PC-3 (cell line): Measurements from ENCODE around the gene PRR5L. TPM values are rescaled to one million over a fixed set of nuclear protein-coding genes. Genes with fewer than 3 reads are reported as not detected.

Experiments used
- ATAC-seq: fragments of 200-7000 bp; cut with Tn5 transposase; 2 replicates; pipeline ENCODE4 v1.9.1; 2020; ENCODE audit warnings: mild to moderate bottlenecking, moderate library complexity
- BruUV-seq: library from RNA; stranded (reverse); fragments of 400-500 nt; replicated peaks from 2 replicates; lab custom pipeline; 2021; lab: Mats Ljungman, UMichigan
- CTCF ChIA-PET: fragments of 300-600 bp; sonication (Branson Sonifier 250); formaldehyde crosslinking; loops from one replicate; lab custom pipeline; 2022; ENCODE audit warnings: antibody characterized with exemption; lab: Charles Lee
- POLR2A ChIA-PET: fragments of 300-600 bp; sonication (Branson Sonifier 250); formaldehyde crosslinking; loops from one replicate; lab custom pipeline; 2022; ENCODE audit warnings: antibody characterized with exemption; ENCODE audit not compliant: unreplicated experiment; lab: Charles Lee
- DNase-seq: peaks from one replicate; pipeline ENCODE4 v3.0.0-alpha.2; 2015
- H2AFZ ChIP-seq: fragments of 300-600 bp; sonication (generic); 2 replicates; pipeline ENCODE4 v1.6.0; 2016; ENCODE audit warnings: antibody characterized with exemption, low read length
- H3F3A ChIP-seq: fragments of 300-600 bp; sonication (generic); one replicate; pipeline ENCODE4 v1.6.0; 2017; ENCODE audit warnings: antibody characterized with exemption, low read length, control low read depth, mild to moderate bottlenecking; ENCODE audit not compliant: unreplicated experiment
- H3K27ac ChIP-seq: fragments of 300-600 bp; sonication (generic); 2 replicates; pipeline ENCODE4 v1.5.1; 2016; ENCODE audit warnings: mild to moderate bottlenecking, low read length
- H3K27me3 ChIP-seq: fragments of 300-600 bp; sonication (generic); 2 replicates; pipeline ENCODE4 v1.6.1; 2016; ENCODE audit warnings: low read length, mixed read lengths
- H3K36me3 ChIP-seq: fragments of 300-600 bp; sonication (generic); 2 replicates; pipeline ENCODE4 v1.6.1; 2016; ENCODE audit warnings: low read depth, mixed run types, low read length, mixed read lengths
- H3K4me1 ChIP-seq: fragments of 300-600 bp; sonication (generic); 2 replicates; pipeline ENCODE4 v1.5.1; 2016; ENCODE audit warnings: low read length; ENCODE audit not compliant: insufficient read depth
- H3K4me2 ChIP-seq: fragments of 300-600 bp; sonication (generic); 2 replicates; pipeline ENCODE4 v1.6.0; 2016; ENCODE audit warnings: low read length
- H3K4me3 ChIP-seq: fragments of 300-600 bp; sonication (generic); 2 replicates; pipeline ENCODE4 v1.5.1; 2016; ENCODE audit warnings: mild to moderate bottlenecking, low read length, mixed read lengths
- H3K79me2 ChIP-seq: fragments of 300-600 bp; sonication (generic); 2 replicates; pipeline ENCODE4 v1.6.1; 2017; ENCODE audit warnings: low read length, mixed read lengths
- H3K9ac ChIP-seq: fragments of 300-600 bp; sonication (generic); 2 replicates; pipeline ENCODE4 v1.6.0; 2016; ENCODE audit warnings: mild to moderate bottlenecking, low read length
- H3K9me2 ChIP-seq: fragments of 300-600 bp; sonication (generic); replicated peaks from 2 replicates; pipeline ENCODE4 v1.6.1; 2016; ENCODE audit warnings: mixed run types, low read length, mixed read lengths
- H3K9me3 ChIP-seq: fragments of 300-600 bp; sonication (generic); 2 replicates; pipeline ENCODE4 v1.6.1; 2016; ENCODE audit warnings: low read length, mixed read lengths
- H4K20me1 ChIP-seq: fragments of 300-600 bp; sonication (generic); 2 replicates; pipeline ENCODE4 v1.6.1; 2016; ENCODE audit warnings: low read length, mixed read lengths
- CTCF ChIP-seq: fragments of 300-600 bp; sonication (generic); conservative IDR thresholded peaks from 2 replicates; pipeline ENCODE4 v1.5.1; 2017; ENCODE audit warnings: antibody characterized with exemption, low read depth, mild to moderate bottlenecking, low read length
- EZH2 ChIP-seq: fragments of 300-600 bp; sonication (generic); IDR thresholded peaks from one replicate; pipeline ENCODE4 v1.6.1; 2017; ENCODE audit warnings: antibody characterized with exemption, mild to moderate bottlenecking, low read length; ENCODE audit not compliant: unreplicated experiment
- EZH2phosphoT487 ChIP-seq: fragments of 300-600 bp; sonication (generic); IDR thresholded peaks from 2 replicates; pipeline ENCODE4 v1.6.1; 2018; ENCODE audit warnings: mild to moderate bottlenecking, antibody characterized with exemption, low read length, borderline replicate concordance
- intact Hi-C: fragments of 100-400 bp; cut with micrococcal nuclease; formaldehyde crosslinking; loops from 2 replicates; pipeline ENCODE4 v1.9.0; 2023
- total RNA-seq: library from RNA; depleted of rRNA; stranded (reverse); fragments of >200 nt; gene quantifications from 2 replicates; pipeline ENCODE4 v1.2.3, GENCODE V29; 2014

Gene PRR5L
- total RNA-seq, 1 experiment from 2014 or later, result 4.7 TPM

- H3K9me3 ChIP-seq, result no peaks in the 10 kb centered on the region
- H3K4me3 ChIP-seq, result no peak overlapping the region
- no peaks in the 10 kb centered on the region for H3K79me2 ChIP-seq
- CTCF ChIA-PET, result no interaction called here
- no peak overlapping the region for H3K9ac ChIP-seq
- H3F3A ChIP-seq, result no peaks in the 10 kb centered on the region
- no TSS peak for BruUV-seq
- ATAC-seq (no peak), DNase-seq (no peak)
- no peak overlapping the region for H3K4me2 ChIP-seq
- intact Hi-C loops, result no loop called here
- no peak overlapping the region for H3K27ac ChIP-seq
- H3K27me3 ChIP-seq, result 0 out of 2 replicates have a peak, but pooled peaks cover 13% of the 10 kb centered on the region
- TF ChIP-seq CTCF, result no peak
- TF ChIP-seq EZH2, result no peak
- TF ChIP-seq EZH2phosphoT487, result no peak
- POLR2A ChIA-PET, result no interaction called here
- H3K36me3 ChIP-seq, result no peaks in the 10 kb centered on the region
- no peaks in the 10 kb centered on the region for H4K20me1 ChIP-seq
- H2AFZ ChIP-seq, result no peak overlapping the region
- H3K4me1 ChIP-seq, result no peaks in the 10 kb centered on the region
- H3K9me2 ChIP-seq, result no peaks in the 10 kb centered on the region
Observed at GRCh38 chr11:36342327-36342726, 46.2 kb downstream of the PRR5L start.

GRCh38 chr11:36343436-36343835 is 47.3 kb downstream of the PRR5L start:
- Histone ChIP-seq H3K4me1 (no peaks in the 10 kb centered on the region), H4K20me1 (no peaks in the 10 kb centered on the region), H3K9me2 (no peaks in the 10 kb centered on the region), H3K4me3 (no peak overlapping the region), H3K27me3 (0 out of 2 replicates have a peak, but pooled peaks cover 13% of the 10 kb centered on the region), H3F3A (no peaks in the 10 kb centered on the region), H3K4me2 (no peak overlapping the region), H3K27ac (no peak overlapping the region), H3K79me2 (no peaks in the 10 kb centered on the region), H3K9me3 (no peaks in the 10 kb centered on the region), H3K36me3 (no peaks in the 10 kb centered on the region), H2AFZ (no peak overlapping the region), H3K9ac (no peak overlapping the region)
- ATAC-seq, result no peak
- BruUV-seq, result no TSS peak
- no peak for TF ChIP-seq CTCF
- no peak for TF ChIP-seq EZH2
- TF ChIP-seq EZH2phosphoT487, result no peak
- CTCF ChIA-PET, result no interaction called here
- POLR2A ChIA-PET, result no interaction called here
- DNase-seq, result no peak
- intact Hi-C loops, result no loop called here

GRCh38 chr11:36345084-36345511 is 49.0 kb downstream of the PRR5L start:
- H3F3A ChIP-seq, result no peaks in the 10 kb centered on the region
- H3K27ac ChIP-seq, result no peak overlapping the region
- H4K20me1 ChIP-seq, result no peaks in the 10 kb centered on the region
- H3K4me1 ChIP-seq, result no peaks in the 10 kb centered on the region
- no peak overlapping the region for H3K4me2 ChIP-seq
- no peaks in the 10 kb centered on the region for H3K9me2 ChIP-seq
- BruUV-seq, result no TSS peak
- no peak overlapping the region for H3K4me3 ChIP-seq
- H3K9me3 ChIP-seq, result no peaks in the 10 kb centered on the region
- POLR2A ChIA-PET, result no interaction called here
- TF ChIP-seq EZH2phosphoT487 (no peak), EZH2 (no peak), CTCF (no peak)
- no peak overlapping the region for H3K9ac ChIP-seq
- ATAC-seq, result no peak
- CTCF ChIA-PET, result no interaction called here
- intact Hi-C loops, result no loop called here
- 0 out of 2 replicates have a peak, but pooled peaks cover 13% of the 10 kb centered on the region for H3K27me3 ChIP-seq
- no peaks in the 10 kb centered on the region for H3K79me2 ChIP-seq
- no peak overlapping the region for H2AFZ ChIP-seq
- DNase-seq, result no peak
- H3K36me3 ChIP-seq, result no peaks in the 10 kb centered on the region
